Nephron (organoid): ENCODE results near the gene FRMD6.
A peak's percentile ranks its signal among the peaks of the same experiment; 100 is the strongest.

Experiments
- H3K27ac Mint-ChIP-seq, 3 experiments: 2 replicates each; pipeline ENCODE4 v1.8.0; 2020; ENCODE audit warnings: mixed read lengths in 3 of 3, mild to moderate bottlenecking in 2 of 3, moderate library complexity in 1 of 3
- H3K27me3 Mint-ChIP-seq: 2 replicates; pipeline ENCODE4 v1.8.0; 2021; ENCODE audit warnings: low read depth, mild to moderate bottlenecking, moderate library complexity, mixed read lengths
- H3K36me3 Mint-ChIP-seq: 2 replicates; pipeline ENCODE4 v1.8.0; 2020; ENCODE audit warnings: low read depth, mixed read lengths
- H3K4me1 Mint-ChIP-seq: 2 replicates; pipeline ENCODE4 v1.8.0; 2020; ENCODE audit warnings: mixed read lengths
- H3K4me3 Mint-ChIP-seq, 3 experiments: 2 replicates each; pipeline ENCODE4 v1.8.0; 2020; ENCODE audit warnings: mild to moderate bottlenecking in 3 of 3, mixed read lengths in 3 of 3, moderate library complexity in 2 of 3
- H3K9me3 Mint-ChIP-seq: 2 replicates; pipeline ENCODE4 v1.8.0; 2020; ENCODE audit warnings: mixed read lengths
- CTCF ChIP-seq, 3 experiments: fragments of 200-600 bp; sonication (generic); IDR thresholded peaks; one replicate each; pipeline ENCODE4 v1.5.0; 2021; ENCODE audit warnings: antibody characterized with exemption in 3 of 3; ENCODE audit not compliant: unreplicated experiment in 3 of 3

Gene FRMD6

DNA sequence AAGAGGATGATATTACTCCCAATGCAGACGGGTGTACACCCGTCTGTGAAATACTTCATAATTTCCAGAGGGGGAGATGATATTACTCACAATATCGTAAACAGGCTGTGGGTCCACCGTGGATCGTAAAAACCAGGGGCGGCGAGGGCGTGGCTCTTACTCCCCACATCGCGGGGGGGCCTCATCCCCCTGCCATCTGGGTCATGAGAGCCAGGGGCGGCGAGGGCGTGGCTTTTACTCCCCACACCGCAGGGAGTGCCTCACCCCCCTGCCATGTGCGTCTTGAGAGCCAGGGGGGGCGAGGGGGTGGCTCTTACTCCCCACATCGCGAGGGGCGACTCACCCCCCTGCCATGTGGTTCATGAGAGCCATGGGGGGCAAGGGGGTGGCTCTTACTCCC, 122.5 kb downstream of the FRMD6 start:
- Mint-ChIP-seq H3K27ac (no peak overlapping the region), H3K4me1 (peaks cover 7% of the 10 kb centered on the region), H3K9me3 (no peaks in the 10 kb centered on the region), H3K4me3 (no peak overlapping the region), H3K27me3 (peaks cover 7% of the 10 kb centered on the region), H3K36me3 (no peaks in the 10 kb centered on the region)
- TF ChIP-seq CTCF (IDR thresholded peaks at IDR 0.05; ENCODE audit: unreplicated experiment in 3 of 3) = no peak

- no peaks in the 10 kb centered on the region for H3K9me3 Mint-ChIP-seq
- TF ChIP-seq CTCF (IDR thresholded peaks at IDR 0.05; ENCODE audit: unreplicated experiment in 3 of 3) = peak; percentile 57 to 78 (median 62)
- no peaks in the 10 kb centered on the region for H3K36me3 Mint-ChIP-seq
- no peak overlapping the region for H3K4me3 Mint-ChIP-seq
- peaks cover 7% of the 10 kb centered on the region for H3K4me1 Mint-ChIP-seq
- H3K27me3 Mint-ChIP-seq = peaks cover 11% of the 10 kb centered on the region
- H3K27ac Mint-ChIP-seq = peak overlapping the region in 1 of 3 experiments; percentile 19
Observed at GRCh38 chr14:51776102-51776894, 124.6 kb downstream of the FRMD6 start.

DNA sequence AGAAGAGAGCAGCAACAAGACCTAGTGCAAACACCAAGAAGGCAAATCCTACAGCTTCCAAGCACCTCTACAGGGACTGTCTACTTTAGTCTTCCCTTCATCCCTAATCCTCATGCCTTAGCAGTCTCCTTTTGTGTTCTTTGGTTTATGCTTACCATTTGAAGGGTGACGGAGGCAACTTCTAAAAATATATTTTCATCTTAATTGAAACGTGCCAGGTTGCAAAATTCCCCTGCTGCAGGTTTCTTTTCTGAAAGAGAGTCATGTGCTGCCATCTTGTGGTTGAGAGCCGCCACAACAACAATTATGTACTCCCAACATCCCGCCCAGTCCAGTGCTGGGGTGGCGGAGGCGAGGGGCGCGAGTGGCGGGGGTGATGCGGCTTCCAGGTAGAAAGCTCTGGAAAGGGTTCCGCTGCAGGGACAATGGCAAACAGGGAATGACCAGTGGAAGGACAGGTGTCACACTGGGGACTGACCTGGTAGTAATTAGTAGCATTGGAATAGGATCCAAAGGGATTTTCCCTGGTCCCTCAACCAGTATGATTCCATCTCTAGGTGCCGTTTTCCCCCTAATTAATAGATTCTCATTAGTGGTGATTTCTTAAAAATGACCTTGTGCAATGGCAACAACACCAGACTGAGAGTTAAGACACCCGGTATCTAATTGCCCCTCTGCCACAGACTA, 128.4 kb downstream of the FRMD6 start:
- Mint-ChIP-seq H3K27me3 (peaks cover 7% of the 10 kb centered on the region), H3K4me1 (peaks cover 7% of the 10 kb centered on the region), H3K4me3 (no peak overlapping the region), H3K9me3 (no peaks in the 10 kb centered on the region), H3K36me3 (no peaks in the 10 kb centered on the region), H3K27ac (no peak overlapping the region)
- peak; percentile 82 to 88 (median 83) for TF ChIP-seq CTCF (IDR thresholded peaks at IDR 0.05; ENCODE audit: unreplicated experiment in 3 of 3)
